ENCODE measurements around the gene NUDT3. TPM values are rescaled to one million over a fixed set of nuclear protein-coding genes. Genes with fewer than 3 reads are reported as not detected.
A peak's percentile ranks its signal among the peaks of the same experiment; 100 is the strongest.

Gene NUDT3
- total RNA-seq, 2 donors from 2014 or later = 22.8 to 24.7 TPM

DNA sequence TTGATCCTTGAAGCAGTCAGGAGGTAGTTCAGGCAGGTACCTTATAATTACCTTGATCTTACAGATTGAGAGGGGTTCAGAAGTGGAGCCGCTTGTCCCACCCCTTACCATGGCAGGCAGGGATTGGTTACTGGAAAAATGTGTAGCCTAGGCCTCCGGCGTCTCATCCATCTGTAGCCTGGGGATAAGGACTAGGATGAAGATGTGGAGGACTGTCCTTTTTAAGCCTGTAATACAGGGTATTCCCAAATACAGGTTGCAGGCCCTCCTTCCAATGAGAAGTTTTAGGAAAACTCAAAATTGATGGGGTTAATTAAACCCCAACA, 153.0 kb downstream of the NUDT3 start:
- peaks cover 14% of the 10 kb centered on the region for H3K4me1 ChIP-seq (ENCODE audit: control insufficient read depth, insufficient read depth, low read length)
- peaks cover 58% of the 10 kb centered on the region for H3K36me3 ChIP-seq (ENCODE audit: control insufficient read depth, insufficient read depth, low read length)
- H3K9ac ChIP-seq (ENCODE audit: extremely low read depth, low read length, poor library complexity, severe bottlenecking) = peak overlapping the region; percentile 83
- peaks cover 56% of the 10 kb centered on the region for H3K36me3 Mint-ChIP-seq (ENCODE audit: low read depth)
- WGBS, 2 experiments (ENCODE audit: insufficient coverage in 1 of 2, insufficient read length in 1 of 2) = 71 to 74% methylated on average over 3 of the region's 3 CpGs
- no peaks in the 10 kb centered on the region for H3K27me3 Mint-ChIP-seq (ENCODE audit: insufficient read depth)
- no peaks in the 10 kb centered on the region for H3K9me3 Mint-ChIP-seq
- peaks cover 27% of the 10 kb centered on the region for H3K4me1 Mint-ChIP-seq
- no peak overlapping the region for H3K27ac ChIP-seq (ENCODE audit: low read depth, low read length)
- no peaks in the 10 kb centered on the region for H3K27me3 ChIP-seq (ENCODE audit: control insufficient read depth, insufficient read depth, low read length, poor library complexity, severe bottlenecking)
- peak overlapping the region; percentile 95 for H3K27ac Mint-ChIP-seq
- H3K9me3 ChIP-seq (ENCODE audit: control insufficient read depth, low read length) = no peaks in the 10 kb centered on the region
- peak overlapping the region; percentile 95 for H3K4me3 ChIP-seq (ENCODE audit: low read length)
- peak overlapping the region; percentile 89 for H3K4me3 Mint-ChIP-seq
- TF ChIP-seq, protein P1, sequence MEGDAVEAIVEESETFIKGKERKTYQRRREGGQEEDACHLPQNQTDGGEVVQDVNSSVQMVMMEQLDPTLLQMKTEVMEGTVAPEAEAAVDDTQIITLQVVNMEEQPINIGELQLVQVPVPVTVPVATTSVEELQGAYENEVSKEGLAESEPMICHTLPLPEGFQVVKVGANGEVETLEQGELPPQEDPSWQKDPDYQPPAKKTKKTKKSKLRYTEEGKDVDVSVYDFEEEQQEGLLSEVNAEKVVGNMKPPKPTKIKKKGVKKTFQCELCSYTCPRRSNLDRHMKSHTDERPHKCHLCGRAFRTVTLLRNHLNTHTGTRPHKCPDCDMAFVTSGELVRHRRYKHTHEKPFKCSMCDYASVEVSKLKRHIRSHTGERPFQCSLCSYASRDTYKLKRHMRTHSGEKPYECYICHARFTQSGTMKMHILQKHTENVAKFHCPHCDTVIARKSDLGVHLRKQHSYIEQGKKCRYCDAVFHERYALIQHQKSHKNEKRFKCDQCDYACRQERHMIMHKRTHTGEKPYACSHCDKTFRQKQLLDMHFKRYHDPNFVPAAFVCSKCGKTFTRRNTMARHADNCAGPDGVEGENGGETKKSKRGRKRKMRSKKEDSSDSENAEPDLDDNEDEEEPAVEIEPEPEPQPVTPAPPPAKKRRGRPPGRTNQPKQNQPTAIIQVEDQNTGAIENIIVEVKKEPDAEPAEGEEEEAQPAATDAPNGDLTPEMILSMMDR (conservative IDR thresholded peaks at IDR 0.05) = no peak
- DNase-seq = no peak

DNA sequence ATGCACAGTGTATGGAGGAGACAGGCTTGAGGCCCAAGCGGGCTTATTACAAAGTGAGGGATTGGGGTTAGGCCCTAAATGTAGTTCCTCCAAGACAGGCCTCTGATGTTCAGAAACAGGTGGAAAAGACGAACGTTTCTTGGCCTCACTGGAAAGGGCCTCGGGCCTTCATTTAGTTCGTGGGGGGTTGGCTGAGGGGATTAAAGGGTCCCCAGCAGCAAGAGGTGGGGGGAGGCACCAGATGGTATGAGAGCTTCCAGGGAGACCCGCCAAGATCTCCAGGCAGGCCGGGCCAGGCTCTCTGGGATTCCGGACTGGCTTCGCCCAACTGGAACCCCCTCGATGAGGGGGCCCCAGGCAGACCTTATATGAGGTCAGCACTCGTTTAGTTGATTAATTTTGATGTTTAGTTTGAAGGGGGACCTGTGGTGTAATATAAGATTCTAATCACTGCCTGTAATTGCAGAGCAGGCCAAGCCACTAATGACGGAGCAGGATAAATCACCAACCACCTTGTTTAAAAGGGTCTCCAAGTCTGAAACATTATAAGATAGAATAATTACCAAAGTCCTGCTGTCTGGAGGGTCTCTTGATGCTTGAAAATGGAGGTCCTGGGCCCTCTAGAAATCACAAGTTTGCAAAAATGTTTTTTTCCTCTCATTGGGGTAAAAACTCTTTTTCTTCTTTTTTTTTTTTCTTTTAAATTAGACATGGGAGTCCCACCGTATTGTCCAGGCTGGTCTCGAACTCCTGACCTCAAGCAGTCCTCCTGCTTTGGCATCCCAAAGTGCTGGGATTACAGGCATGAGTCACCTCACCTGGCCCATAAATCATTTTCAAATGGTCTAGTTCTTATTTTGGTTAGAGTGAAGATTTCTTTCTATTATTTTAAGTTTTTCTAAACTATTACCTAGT, 153.6 kb downstream of the NUDT3 start:
- peaks cover 18% of the 10 kb centered on the region for H3K4me1 ChIP-seq (ENCODE audit: control insufficient read depth, insufficient read depth, low read length)
- Mint-ChIP-seq H3K27me3 (ENCODE audit: insufficient read depth) (no peaks in the 10 kb centered on the region), H3K9me3 (no peaks in the 10 kb centered on the region), H3K27ac (peak overlapping the region; percentile 95), H3K4me3 (peak overlapping the region; percentile 89), H3K4me1 (peaks cover 33% of the 10 kb centered on the region), H3K36me3 (ENCODE audit: low read depth) (peaks cover 52% of the 10 kb centered on the region)
- peak overlapping the region; percentile 95 for H3K4me3 ChIP-seq (ENCODE audit: low read length)
- H3K27me3 ChIP-seq (ENCODE audit: control insufficient read depth, insufficient read depth, low read length, poor library complexity, severe bottlenecking) = no peaks in the 10 kb centered on the region
- H3K36me3 ChIP-seq (ENCODE audit: control insufficient read depth, insufficient read depth, low read length) = peaks cover 52% of the 10 kb centered on the region
- DNase-seq = peak; percentile 44
- peak overlapping the region; percentile 83 for H3K9ac ChIP-seq (ENCODE audit: extremely low read depth, low read length, poor library complexity, severe bottlenecking)
- 15 to 17% methylated on average over 4 to 14 of the region's 14 CpGs for WGBS, 2 experiments (ENCODE audit: insufficient coverage in 1 of 2, insufficient read length in 1 of 2)
- H3K27ac ChIP-seq (ENCODE audit: low read depth, low read length) = no peak overlapping the region
- no peaks in the 10 kb centered on the region for H3K9me3 ChIP-seq (ENCODE audit: control insufficient read depth, low read length)
- TF ChIP-seq, protein P1 (conservative IDR thresholded peaks at IDR 0.05) = no peak

DNA sequence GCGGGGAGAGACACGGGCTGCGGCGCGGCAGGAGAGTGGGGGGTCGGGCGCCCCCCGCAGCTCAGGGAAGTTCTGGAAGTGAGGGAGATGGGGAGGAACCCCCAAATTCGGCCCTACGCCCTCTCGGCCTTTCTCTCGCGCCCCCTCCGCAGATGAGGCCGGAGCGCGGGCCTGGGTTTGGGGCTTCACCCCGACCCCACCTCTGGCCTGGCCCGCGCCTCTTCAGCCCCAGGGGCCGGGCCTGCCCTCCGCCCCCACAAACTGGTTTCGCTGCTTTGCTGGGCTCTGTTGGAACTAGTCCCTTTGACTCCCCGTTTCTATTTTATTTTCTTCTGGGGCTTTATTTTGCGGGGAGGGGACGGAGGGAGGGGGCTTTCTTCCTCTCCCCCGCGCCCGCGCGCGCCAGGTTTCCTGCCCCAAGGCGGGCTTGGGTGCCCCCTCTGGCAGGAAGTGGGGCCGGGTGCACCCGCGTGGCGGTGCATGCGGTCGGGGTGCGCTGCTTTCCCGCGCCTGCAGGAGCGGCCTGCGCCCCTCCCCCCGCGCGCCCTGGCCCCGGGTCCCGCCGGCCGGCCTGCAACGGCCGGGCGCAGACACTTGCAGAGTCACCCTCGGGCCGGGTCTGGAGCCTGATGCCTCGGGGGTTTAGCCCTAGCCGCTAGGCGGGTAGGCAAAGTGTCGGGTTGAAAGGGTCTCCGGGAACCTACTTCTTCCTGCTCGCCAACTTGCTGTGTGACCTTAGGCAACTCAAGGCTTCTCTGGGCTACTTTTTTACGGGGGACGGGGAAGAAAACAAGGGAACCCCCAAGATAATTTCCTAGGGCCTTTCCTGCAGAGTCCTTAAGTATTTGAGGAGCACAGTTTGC, 154.5 kb downstream of the NUDT3 start:
- H3K4me3 ChIP-seq (ENCODE audit: low read length) = peak overlapping the region; percentile 95
- Mint-ChIP-seq H3K27me3 (ENCODE audit: insufficient read depth) (no peaks in the 10 kb centered on the region), H3K4me1 (peaks cover 37% of the 10 kb centered on the region), H3K27ac (peak overlapping the region; percentile 95), H3K9me3 (no peaks in the 10 kb centered on the region), H3K36me3 (ENCODE audit: low read depth) (peaks cover 43% of the 10 kb centered on the region), H3K4me3 (peak overlapping the region; percentile 89)
- H3K27ac ChIP-seq (ENCODE audit: low read depth, low read length) = peak overlapping the region; percentile 69
- WGBS, 2 experiments (ENCODE audit: insufficient coverage in 1 of 2, insufficient read length in 1 of 2) = 0% methylated on average over 24 to 61 of the region's 64 CpGs
- peaks cover 18% of the 10 kb centered on the region for H3K4me1 ChIP-seq (ENCODE audit: control insufficient read depth, insufficient read depth, low read length)
- H3K9me3 ChIP-seq (ENCODE audit: control insufficient read depth, low read length) = no peaks in the 10 kb centered on the region
- peaks cover 43% of the 10 kb centered on the region for H3K36me3 ChIP-seq (ENCODE audit: control insufficient read depth, insufficient read depth, low read length)
- TF ChIP-seq, protein P1 (conservative IDR thresholded peaks at IDR 0.05) = peak; percentile 63
- no peaks in the 10 kb centered on the region for H3K27me3 ChIP-seq (ENCODE audit: control insufficient read depth, insufficient read depth, low read length, poor library complexity, severe bottlenecking)
- H3K9ac ChIP-seq (ENCODE audit: extremely low read depth, low read length, poor library complexity, severe bottlenecking) = peak overlapping the region; percentile 83
- peak; percentile 79 for DNase-seq
